Hematopoietic multipotent progenitor cell treated with erythropoietin and hydrocortisone succinate and interleukin-3 and kit ligand, for 15 days (in vitro differentiated cells): Measurements from ENCODE around the gene CFAP251.

Experiments used
- DNase-seq: peaks from one replicate; pipeline ENCODE4 v3.0.0-alpha.2; 2015; ENCODE audit warnings: low spot score

The CFAP251 gene

GRCh38 chr12:121946313-121947025, 28.1 kb downstream of the CFAP251 start:
- DNase-seq = no peak

GRCh38 chr12:121947981-121948380, 29.6 kb downstream of the CFAP251 start:
- DNase-seq = no peak

GRCh38 chr12:121949648-121950397, 31.4 kb downstream of the CFAP251 start:
- DNase-seq = no peak

- no peak for DNase-seq
Measured at GRCh38 chr12:121953117-121953692, 34.8 kb downstream of the CFAP251 start.

GRCh38 chr12:121953695-121954094, 35.3 kb downstream of the CFAP251 start:
- no peak for DNase-seq

GRCh38 chr12:121955258-121956237, 37.2 kb downstream of the CFAP251 start:
- no peak for DNase-seq

- no peak for DNase-seq
Measured at GRCh38 chr12:121957861-121958515, 39.6 kb downstream of the CFAP251 start.

- DNase-seq = no peak
Measured at GRCh38 chr12:121958541-121959240, 40.3 kb downstream of the CFAP251 start.

GRCh38 chr12:121960541-121960940, 42.1 kb downstream of the CFAP251 start:
- DNase-seq = no peak

GRCh38 chr12:121961195-121961879, 42.9 kb downstream of the CFAP251 start:
- no peak for DNase-seq

GRCh38 chr12:121963341-121964018, 45.1 kb downstream of the CFAP251 start:
- DNase-seq = no peak

- DNase-seq = no peak
Measured at GRCh38 chr12:121964813-121965643, 46.6 kb downstream of the CFAP251 start.

- DNase-seq = no peak
Measured at GRCh38 chr12:121966959-121967358, 48.6 kb downstream of the CFAP251 start.

- DNase-seq = no peak
Measured at GRCh38 chr12:121968876-121969275, 50.5 kb downstream of the CFAP251 start.

- DNase-seq = no peak
Measured at GRCh38 chr12:121969726-121970125, 51.3 kb downstream of the CFAP251 start.

- DNase-seq = no peak
Measured at GRCh38 chr12:121970581-121971300, 52.3 kb downstream of the CFAP251 start.

- DNase-seq = no peak
Measured at GRCh38 chr12:121974026-121974985, 55.9 kb downstream of the CFAP251 start.
